ENCODE measurements around the gene AQP1.
A peak's percentile ranks its signal among the peaks of the same experiment; 100 is the strongest.

AQP1 gene

GRCh38 chr7:30911561-30911969, at the start of gene AQP1:
AQP1 (plus strand) TSS chr7:30911853; CDS start chr7:30911910, 57 bp downstream.
- peak within 1 kb of the TSS; percentile 81 for H3K27ac ChIP-seq (ENCODE audit: low read depth, low read length)
- no peaks in the 10 kb centered on the region for H3K27me3 ChIP-seq (ENCODE audit: control insufficient read depth, insufficient read depth, low read length)
- H3K4me1 ChIP-seq (ENCODE audit: control insufficient read depth, insufficient read depth, low read length): peaks cover 33% of the 10 kb centered on the region
- peak within 1 kb of the TSS; percentile 13 for H3K9ac ChIP-seq (ENCODE audit: low read length)
- peak within 1 kb of the TSS; percentile 64 for H3K4me3 ChIP-seq (ENCODE audit: low read length)
- H3K36me3 ChIP-seq (ENCODE audit: control insufficient read depth, insufficient read depth, low read length): no peaks in the 10 kb centered on the region

GRCh38 chr7:30862995-30863705, 48.5 kb upstream of the AQP1 start:
- H3K27ac ChIP-seq (ENCODE audit: low read depth, low read length): peak overlapping the region; percentile 59
- no peaks in the 10 kb centered on the region for H3K36me3 ChIP-seq (ENCODE audit: control insufficient read depth, insufficient read depth, low read length)
- no peak overlapping the region for H3K4me3 ChIP-seq (ENCODE audit: low read length)
- peaks cover 13% of the 10 kb centered on the region for H3K4me1 ChIP-seq (ENCODE audit: control insufficient read depth, insufficient read depth, low read length)
- H3K27me3 ChIP-seq (ENCODE audit: control insufficient read depth, insufficient read depth, low read length): no peaks in the 10 kb centered on the region
- no peak overlapping the region for H3K9ac ChIP-seq (ENCODE audit: low read length)

DNA sequence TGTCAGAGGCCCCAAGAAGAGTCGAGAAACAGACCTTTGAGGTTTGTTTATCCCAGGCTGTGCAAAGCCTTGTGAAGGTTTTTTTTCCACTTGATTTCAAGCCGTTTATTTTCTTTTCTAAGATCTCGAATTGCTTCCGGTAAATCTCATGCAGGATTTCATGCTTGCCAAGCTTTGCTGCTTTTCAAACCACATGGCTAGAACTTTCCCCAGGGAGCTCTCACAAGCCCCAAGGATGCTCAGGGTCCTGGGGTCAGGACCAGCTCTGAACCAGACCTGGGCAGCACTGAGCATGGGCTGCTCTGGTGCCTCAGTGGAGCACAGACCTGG, 48.0 kb upstream of the AQP1 start:
- Histone ChIP-seq H3K27me3 (ENCODE audit: control insufficient read depth, insufficient read depth, low read length) (no peaks in the 10 kb centered on the region), H3K36me3 (ENCODE audit: control insufficient read depth, insufficient read depth, low read length) (no peaks in the 10 kb centered on the region), H3K9ac (ENCODE audit: low read length) (no peak overlapping the region), H3K4me1 (ENCODE audit: control insufficient read depth, insufficient read depth, low read length) (peaks cover 13% of the 10 kb centered on the region), H3K4me3 (ENCODE audit: low read length) (no peak overlapping the region), H3K27ac (ENCODE audit: low read depth, low read length) (peak overlapping the region; percentile 59)

GRCh38 chr7:30864101-30864500, 47.6 kb upstream of the AQP1 start:
- no peak overlapping the region for H3K4me3 ChIP-seq (ENCODE audit: low read length)
- H3K36me3 ChIP-seq (ENCODE audit: control insufficient read depth, insufficient read depth, low read length): no peaks in the 10 kb centered on the region
- no peak overlapping the region for H3K9ac ChIP-seq (ENCODE audit: low read length)
- peaks cover 16% of the 10 kb centered on the region for H3K4me1 ChIP-seq (ENCODE audit: control insufficient read depth, insufficient read depth, low read length)
- no peaks in the 10 kb centered on the region for H3K27me3 ChIP-seq (ENCODE audit: control insufficient read depth, insufficient read depth, low read length)
- H3K27ac ChIP-seq (ENCODE audit: low read depth, low read length): no peak overlapping the region

GRCh38 chr7:30865076-30865475, 46.6 kb upstream of the AQP1 start:
- H3K9ac ChIP-seq (ENCODE audit: low read length): no peak overlapping the region
- H3K27me3 ChIP-seq (ENCODE audit: control insufficient read depth, insufficient read depth, low read length): no peaks in the 10 kb centered on the region
- no peaks in the 10 kb centered on the region for H3K36me3 ChIP-seq (ENCODE audit: control insufficient read depth, insufficient read depth, low read length)
- H3K27ac ChIP-seq (ENCODE audit: low read depth, low read length): no peak overlapping the region
- no peak overlapping the region for H3K4me3 ChIP-seq (ENCODE audit: low read length)
- peaks cover 21% of the 10 kb centered on the region for H3K4me1 ChIP-seq (ENCODE audit: control insufficient read depth, insufficient read depth, low read length)

- Histone ChIP-seq H3K27ac (ENCODE audit: low read depth, low read length) (no peak overlapping the region), H3K9ac (ENCODE audit: low read length) (no peak overlapping the region), H3K4me1 (ENCODE audit: control insufficient read depth, insufficient read depth, low read length) (peaks cover 23% of the 10 kb centered on the region), H3K4me3 (ENCODE audit: low read length) (no peak overlapping the region), H3K36me3 (ENCODE audit: control insufficient read depth, insufficient read depth, low read length) (no peaks in the 10 kb centered on the region), H3K27me3 (ENCODE audit: control insufficient read depth, insufficient read depth, low read length) (no peaks in the 10 kb centered on the region)
Measured at GRCh38 chr7:30865821-30866220, 45.8 kb upstream of the AQP1 start.

DNA sequence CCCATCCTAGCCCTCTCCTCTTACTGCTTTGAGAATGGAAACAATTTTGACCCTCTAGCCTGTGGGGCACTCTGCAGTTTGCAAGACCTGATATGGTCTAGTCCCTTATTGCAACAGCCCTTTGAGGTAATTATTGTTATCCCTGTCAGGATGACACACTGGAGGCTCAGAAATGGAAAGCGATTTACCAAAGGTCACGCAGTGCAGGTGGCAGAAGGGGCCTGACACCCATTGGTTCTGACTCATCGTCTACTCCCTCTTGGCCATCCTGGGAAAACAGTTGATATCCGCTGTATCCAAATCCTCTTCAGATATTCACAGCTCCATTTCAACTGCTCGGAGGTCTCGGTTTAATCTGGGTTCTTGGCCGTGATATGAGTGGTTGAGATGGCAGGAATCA, 44.7 kb upstream of the AQP1 start:
- Histone ChIP-seq H3K9ac (ENCODE audit: low read length) (no peak overlapping the region), H3K27me3 (ENCODE audit: control insufficient read depth, insufficient read depth, low read length) (no peaks in the 10 kb centered on the region), H3K4me1 (ENCODE audit: control insufficient read depth, insufficient read depth, low read length) (peaks cover 24% of the 10 kb centered on the region), H3K27ac (ENCODE audit: low read depth, low read length) (no peak overlapping the region), H3K4me3 (ENCODE audit: low read length) (no peak overlapping the region), H3K36me3 (ENCODE audit: control insufficient read depth, insufficient read depth, low read length) (no peaks in the 10 kb centered on the region)

DNA sequence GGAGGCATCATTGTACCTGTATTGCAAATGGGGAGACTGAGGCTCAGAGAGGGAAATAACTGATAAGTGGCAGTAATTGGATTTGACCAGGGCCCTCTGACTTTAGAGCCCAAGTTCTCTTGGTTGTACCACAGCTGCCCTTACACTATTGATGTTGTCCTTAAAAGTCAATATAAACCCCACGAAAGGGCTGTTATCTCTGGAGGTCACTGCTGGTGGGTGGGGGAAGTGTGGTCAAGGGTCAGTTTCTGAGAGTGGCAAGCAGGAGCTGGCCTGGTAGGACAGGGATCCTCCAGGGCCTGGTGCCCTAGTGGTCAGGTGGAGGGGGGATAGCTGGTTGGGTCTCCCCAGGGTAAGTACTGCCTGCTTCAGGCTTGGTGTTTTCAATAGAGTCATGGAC, 44.2 kb upstream of the AQP1 start:
- peaks cover 24% of the 10 kb centered on the region for H3K4me1 ChIP-seq (ENCODE audit: control insufficient read depth, insufficient read depth, low read length)
- H3K36me3 ChIP-seq (ENCODE audit: control insufficient read depth, insufficient read depth, low read length): no peaks in the 10 kb centered on the region
- no peaks in the 10 kb centered on the region for H3K27me3 ChIP-seq (ENCODE audit: control insufficient read depth, insufficient read depth, low read length)
- H3K27ac ChIP-seq (ENCODE audit: low read depth, low read length): no peak overlapping the region
- H3K9ac ChIP-seq (ENCODE audit: low read length): no peak overlapping the region
- no peak overlapping the region for H3K4me3 ChIP-seq (ENCODE audit: low read length)

DNA sequence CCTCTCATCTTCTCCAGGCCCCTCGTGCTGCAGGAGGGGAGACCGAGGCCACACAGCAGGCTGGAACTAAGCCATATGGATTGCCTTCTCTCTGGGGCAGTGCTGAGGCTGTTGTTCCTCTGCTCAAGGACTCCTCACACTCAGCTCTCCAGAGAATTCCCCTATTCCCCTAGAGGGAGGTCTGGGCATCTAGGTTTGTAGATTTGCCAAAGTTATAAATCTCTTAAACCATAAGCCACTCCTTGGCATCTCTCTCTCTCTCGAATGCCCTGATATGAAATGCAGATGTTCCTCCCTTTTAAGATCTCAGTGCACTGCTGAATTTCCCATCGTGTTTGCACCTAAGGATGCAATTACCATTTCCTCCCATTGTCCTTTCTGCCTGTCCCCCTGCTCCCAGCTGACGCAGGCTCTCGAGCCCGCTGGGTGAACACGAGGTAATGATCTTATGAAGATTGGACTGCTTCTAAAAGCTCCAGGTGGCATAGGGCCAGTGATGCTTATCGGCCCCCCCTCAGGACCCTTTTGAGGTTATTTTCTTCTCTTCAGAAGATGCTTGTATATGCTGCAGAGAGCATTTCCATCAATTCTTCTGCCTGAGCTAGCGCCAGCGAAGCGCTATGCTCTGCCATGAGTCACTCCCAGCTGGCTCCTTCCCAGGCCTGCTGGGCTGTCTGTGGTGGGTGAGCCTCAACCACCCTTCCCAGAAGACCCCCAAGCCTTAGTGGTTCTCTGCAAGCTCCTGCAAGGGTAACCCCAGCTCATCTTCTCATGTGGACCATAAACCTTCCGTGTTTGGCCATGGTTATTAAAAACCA, 41.6 kb upstream of the AQP1 start:
- H3K27ac ChIP-seq (ENCODE audit: low read depth, low read length): peak overlapping the region; percentile 59
- no peak overlapping the region for H3K4me3 ChIP-seq (ENCODE audit: low read length)
- peaks cover 21% of the 10 kb centered on the region for H3K4me1 ChIP-seq (ENCODE audit: control insufficient read depth, insufficient read depth, low read length)
- no peaks in the 10 kb centered on the region for H3K27me3 ChIP-seq (ENCODE audit: control insufficient read depth, insufficient read depth, low read length)
- H3K36me3 ChIP-seq (ENCODE audit: control insufficient read depth, insufficient read depth, low read length): peaks cover 8% of the 10 kb centered on the region
- H3K9ac ChIP-seq (ENCODE audit: low read length): no peak overlapping the region

- H3K9ac ChIP-seq (ENCODE audit: low read length): no peak overlapping the region
- H3K4me3 ChIP-seq (ENCODE audit: low read length): no peak overlapping the region
- H3K36me3 ChIP-seq (ENCODE audit: control insufficient read depth, insufficient read depth, low read length): peaks cover 8% of the 10 kb centered on the region
- H3K4me1 ChIP-seq (ENCODE audit: control insufficient read depth, insufficient read depth, low read length): peaks cover 21% of the 10 kb centered on the region
- no peaks in the 10 kb centered on the region for H3K27me3 ChIP-seq (ENCODE audit: control insufficient read depth, insufficient read depth, low read length)
- peak overlapping the region; percentile 59 for H3K27ac ChIP-seq (ENCODE audit: low read depth, low read length)
Measured at GRCh38 chr7:30870821-30871518, 40.7 kb upstream of the AQP1 start.

DNA sequence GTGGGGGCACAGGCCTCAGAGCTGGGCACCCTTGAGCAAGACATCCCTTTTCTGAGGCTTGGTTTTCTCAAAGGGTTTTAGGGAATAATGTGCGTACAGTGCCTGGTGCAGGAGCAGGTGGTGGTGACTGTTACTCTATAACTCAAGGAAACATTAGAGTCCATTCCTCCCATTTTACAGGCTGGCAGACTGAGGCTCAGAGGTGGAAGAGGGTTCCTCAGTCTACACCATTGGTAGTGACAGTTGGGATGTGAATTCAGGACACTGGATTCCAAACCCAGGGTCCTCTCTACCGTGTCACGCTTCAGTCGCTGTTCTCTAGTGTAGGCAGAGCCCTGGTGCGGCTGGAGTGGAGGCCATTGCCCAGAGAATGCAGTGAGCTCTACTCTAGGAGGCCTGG, 40.0 kb upstream of the AQP1 start:
- Histone ChIP-seq H3K4me3 (ENCODE audit: low read length) (no peak overlapping the region), H3K27ac (ENCODE audit: low read depth, low read length) (no peak overlapping the region), H3K9ac (ENCODE audit: low read length) (no peak overlapping the region), H3K4me1 (ENCODE audit: control insufficient read depth, insufficient read depth, low read length) (peaks cover 21% of the 10 kb centered on the region), H3K27me3 (ENCODE audit: control insufficient read depth, insufficient read depth, low read length) (no peaks in the 10 kb centered on the region), H3K36me3 (ENCODE audit: control insufficient read depth, insufficient read depth, low read length) (peaks cover 8% of the 10 kb centered on the region)

- H3K36me3 ChIP-seq (ENCODE audit: control insufficient read depth, insufficient read depth, low read length): peaks cover 8% of the 10 kb centered on the region
- no peaks in the 10 kb centered on the region for H3K27me3 ChIP-seq (ENCODE audit: control insufficient read depth, insufficient read depth, low read length)
- peaks cover 24% of the 10 kb centered on the region for H3K4me1 ChIP-seq (ENCODE audit: control insufficient read depth, insufficient read depth, low read length)
- no peak overlapping the region for H3K9ac ChIP-seq (ENCODE audit: low read length)
- no peak overlapping the region for H3K4me3 ChIP-seq (ENCODE audit: low read length)
- H3K27ac ChIP-seq (ENCODE audit: low read depth, low read length): no peak overlapping the region
Measured at GRCh38 chr7:30873207-30873606, 38.4 kb upstream of the AQP1 start.
